ENCODE results near the gene MAGOH.

DNA sequence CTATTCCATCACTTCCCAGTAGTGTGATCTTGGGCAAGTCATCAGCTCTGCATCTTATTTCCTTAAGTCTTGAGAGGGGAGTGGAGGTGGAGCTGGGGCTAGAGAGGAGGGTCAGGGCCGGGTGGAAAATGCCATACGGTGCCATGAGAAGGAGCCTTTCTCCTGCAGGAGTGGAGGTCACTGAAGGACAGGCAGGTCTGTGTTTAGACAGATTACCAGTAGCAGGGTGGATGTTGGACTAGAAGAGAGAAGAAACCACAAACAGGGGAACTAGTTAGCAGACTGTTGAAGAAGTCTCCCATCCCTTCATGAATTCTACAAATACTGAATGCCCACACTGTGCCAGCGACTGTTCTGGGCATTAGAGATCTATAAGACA is 55.6 kb downstream of the MAGOH start:
- TF ChIP-seq, protein P1, sequence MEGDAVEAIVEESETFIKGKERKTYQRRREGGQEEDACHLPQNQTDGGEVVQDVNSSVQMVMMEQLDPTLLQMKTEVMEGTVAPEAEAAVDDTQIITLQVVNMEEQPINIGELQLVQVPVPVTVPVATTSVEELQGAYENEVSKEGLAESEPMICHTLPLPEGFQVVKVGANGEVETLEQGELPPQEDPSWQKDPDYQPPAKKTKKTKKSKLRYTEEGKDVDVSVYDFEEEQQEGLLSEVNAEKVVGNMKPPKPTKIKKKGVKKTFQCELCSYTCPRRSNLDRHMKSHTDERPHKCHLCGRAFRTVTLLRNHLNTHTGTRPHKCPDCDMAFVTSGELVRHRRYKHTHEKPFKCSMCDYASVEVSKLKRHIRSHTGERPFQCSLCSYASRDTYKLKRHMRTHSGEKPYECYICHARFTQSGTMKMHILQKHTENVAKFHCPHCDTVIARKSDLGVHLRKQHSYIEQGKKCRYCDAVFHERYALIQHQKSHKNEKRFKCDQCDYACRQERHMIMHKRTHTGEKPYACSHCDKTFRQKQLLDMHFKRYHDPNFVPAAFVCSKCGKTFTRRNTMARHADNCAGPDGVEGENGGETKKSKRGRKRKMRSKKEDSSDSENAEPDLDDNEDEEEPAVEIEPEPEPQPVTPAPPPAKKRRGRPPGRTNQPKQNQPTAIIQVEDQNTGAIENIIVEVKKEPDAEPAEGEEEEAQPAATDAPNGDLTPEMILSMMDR (IDR thresholded peaks at IDR 0.05 in 8 of 11, conservative IDR thresholded peaks at IDR 0.05 in 3 of 11), result no peak
- no peak for TF ChIP-seq POLR2A (IDR thresholded peaks at IDR 0.05)

All from spleen (tissue), 7 donors.